Fibroblast of upper back skin (primary cell): ENCODE results near the gene ORC6.
A peak's percentile ranks its signal among the peaks of the same experiment; 100 is the strongest.

Experiments used
- DNase-seq: peaks from one replicate; pipeline ENCODE4 v3.0.0-alpha.2; 2013

Gene ORC6

DNA sequence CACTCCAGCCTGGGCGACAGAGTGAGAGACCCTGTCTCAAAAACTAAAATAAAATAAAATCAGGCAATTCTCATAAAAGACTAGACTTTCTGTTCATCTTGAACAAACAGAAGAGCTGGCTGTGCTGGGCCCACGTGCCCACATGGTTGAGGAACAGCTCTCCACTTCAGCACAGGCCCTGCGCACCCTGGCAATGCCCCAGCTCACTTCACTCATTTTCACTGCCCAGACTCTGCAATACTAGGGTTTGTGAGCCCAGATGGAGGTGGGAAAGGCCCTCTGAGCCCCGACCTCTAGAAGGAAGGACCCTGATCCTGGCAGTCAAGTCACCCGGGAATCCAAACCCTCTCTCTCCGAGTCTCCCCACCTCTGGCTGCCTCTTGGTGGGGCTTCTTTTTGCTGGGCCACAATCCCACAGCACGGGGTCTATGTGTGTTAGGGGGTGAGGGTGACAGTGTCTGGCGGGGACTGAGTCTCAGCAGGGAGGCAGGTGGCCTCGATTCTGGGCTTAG is 43.9 kb downstream of the ORC6 start:
- no peak for DNase-seq

- DNase-seq, result no peak
These were observed 47.2 kb downstream of the ORC6 start for GRCh38 chr16:46736695-46737094.

DNA sequence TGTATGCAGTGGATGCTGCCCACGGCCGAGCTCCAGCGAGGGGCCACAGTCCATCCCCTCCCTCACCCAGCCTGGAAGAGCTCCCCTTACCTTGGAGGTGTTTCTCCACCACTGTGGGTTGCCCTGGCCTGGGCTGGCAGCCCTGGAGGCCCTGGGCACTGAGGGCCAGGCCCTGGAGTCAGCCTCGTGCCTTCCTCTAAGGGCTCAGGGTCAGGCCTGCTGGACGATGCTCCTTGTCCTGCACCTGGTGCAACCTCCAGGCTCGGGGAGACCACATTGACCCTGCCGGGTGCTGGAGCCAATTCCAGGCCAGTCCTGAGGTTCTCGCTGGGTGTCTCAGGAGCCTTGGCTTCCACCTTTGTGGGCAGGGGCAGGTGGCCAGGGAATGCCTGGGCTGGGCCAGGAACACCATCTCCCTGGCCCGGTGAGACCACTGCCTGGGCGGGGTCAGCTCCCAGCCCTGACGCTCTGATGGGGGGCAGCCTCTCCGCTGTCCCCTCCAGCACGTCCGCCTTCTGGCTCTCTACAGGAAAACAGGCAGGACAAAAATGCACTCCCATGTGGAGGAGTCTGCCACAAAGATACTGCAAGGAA is 48.3 kb downstream of the ORC6 start:
- DNase-seq, result no peak

DNA sequence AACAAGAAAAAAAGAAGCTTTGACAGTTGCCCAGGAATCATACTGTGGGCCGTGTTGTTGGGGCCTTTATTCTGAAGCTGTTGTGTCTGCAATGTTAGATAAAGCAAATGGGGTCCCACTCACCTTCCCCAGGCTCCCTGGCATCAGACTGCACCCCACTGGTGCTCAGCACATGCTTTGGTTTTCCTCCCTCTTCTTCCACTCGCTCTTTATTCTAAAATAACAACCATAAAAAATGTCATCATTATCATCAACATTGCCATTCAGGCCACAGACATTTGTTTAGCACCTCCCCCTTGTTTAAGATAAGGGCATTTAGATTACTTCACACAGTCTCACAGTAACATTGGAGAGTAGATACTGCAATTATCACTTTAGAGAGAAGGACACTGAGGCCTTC is 50.5 kb downstream of the ORC6 start:
- DNase-seq, result no peak

DNA sequence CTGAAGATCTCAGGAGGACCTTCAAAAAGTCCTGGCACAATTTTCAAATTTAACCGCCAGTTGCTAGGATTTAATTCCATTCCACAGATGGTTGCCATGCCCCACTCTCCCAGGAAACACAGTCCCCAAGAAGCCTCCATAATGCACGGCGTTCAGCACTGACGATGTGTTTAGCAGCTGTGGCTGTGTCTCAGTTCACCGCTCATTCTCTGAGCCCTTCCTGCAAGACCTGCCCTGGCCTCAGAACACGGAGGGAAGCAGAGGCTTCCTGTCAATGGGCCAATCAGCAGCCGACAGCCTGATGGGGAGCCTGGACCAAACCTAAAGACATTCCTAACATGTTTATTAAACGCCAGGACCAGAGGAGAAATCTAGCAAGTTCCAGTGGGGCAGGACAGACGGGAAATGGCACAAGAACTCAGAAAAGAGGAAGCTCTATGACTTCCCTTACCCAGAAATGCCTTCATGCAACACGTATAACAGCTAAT is 53.8 kb downstream of the ORC6 start:
- DNase-seq, result peak; percentile 60

GRCh38 chr16:46745617-46746016 is 56.2 kb downstream of the ORC6 start:
- no peak for DNase-seq

GRCh38 chr16:46746821-46747776 is 57.6 kb downstream of the ORC6 start:
- no peak for DNase-seq
